Thymus (tissue), 11 donors: ENCODE data around the gene PDGFRB. TPM values are rescaled to one million over a fixed set of nuclear protein-coding genes. Genes with fewer than 3 reads are reported as not detected.

Experiments
- DNase-seq, 9 donors: peaks; one replicate each; pipeline ENCODE4 v3.0.0-alpha.2; 2013; ENCODE audit warnings: low spot score in 9 of 9, low read depth in 6 of 9, missing footprints in 1 of 9
- H3K27ac ChIP-seq, 2 donors: one replicate each; pipeline ENCODE4 v1.5.1; 2013; ENCODE audit warnings: control low read depth in 1 of 2, low read depth in 1 of 2, low read length in 1 of 2, mild to moderate bottlenecking in 1 of 2, moderate library complexity in 1 of 2
- H3K27me3 ChIP-seq, 2 donors: one replicate each; pipeline ENCODE4 v1.5.1; 2013; ENCODE audit warnings: low read length in 1 of 2; ENCODE audit not compliant: control insufficient read depth in 2 of 2, insufficient read depth in 1 of 2
- H3K36me3 ChIP-seq, 2 donors: one replicate each; pipeline ENCODE4 v1.5.1; 2013; ENCODE audit warnings: low read length in 1 of 2, mild to moderate bottlenecking in 1 of 2, moderate library complexity in 1 of 2; ENCODE audit not compliant: control insufficient read depth in 2 of 2, insufficient read depth in 2 of 2
- H3K4me1 ChIP-seq, 2 donors: one replicate each; pipeline ENCODE4 v1.5.1; 2013; ENCODE audit warnings: low read length in 2 of 2; ENCODE audit not compliant: control insufficient read depth in 2 of 2, insufficient read depth in 2 of 2
- H3K4me3 ChIP-seq, 2 donors: one replicate each; pipeline ENCODE4 v1.5.1; 2013; ENCODE audit warnings: low read length in 2 of 2, control low read depth in 1 of 2, mild to moderate bottlenecking in 1 of 2
- H3K9me3 ChIP-seq, 2 donors: one replicate each; pipeline ENCODE4 v1.5.1; 2013; ENCODE audit warnings: low read length in 1 of 2, mild to moderate bottlenecking in 1 of 2; ENCODE audit not compliant: control insufficient read depth in 2 of 2, insufficient read depth in 1 of 2
- WGBS: extraction: QIAGEN DNeasy Blood & Tissue Kit; methylation state at CpG from one replicate; pipeline ENCODE4 v1.1.7; 2013; 5-methylcytosine and 5-hydroxymethylcytosine counted together
- polyA plus RNA-seq: library from polyadenylated mRNA; stranded (reverse); fragments of 200-250 nt; gene quantifications from one replicate; pipeline ENCODE4 v1.2.3, GENCODE V29; 2013
- total RNA-seq: library from RNA; stranded (reverse); fragments of 120-200 nt; gene quantifications from one replicate; pipeline ENCODE4 v1.2.4, GENCODE V29; 2013
- donor health status: healthy.

The PDGFRB gene
- total and polyA plus RNA-seq, 2 donors: 6.0 to 8.6 TPM

GRCh38 chr5:150156027-150156368, 353 bp upstream of the PDGFRB start:
- H3K27me3 ChIP-seq: peaks cover 5 to 8% of the 10 kb centered on the region in 2 donors
- WGBS: 11% methylated on average over 9 of the region's 9 CpGs
- H3K27ac ChIP-seq: no peak overlapping the region
- DNase-seq: no peak
- H3K4me3 ChIP-seq: peak overlapping the region; percentile 29 to 48
- no peaks in the 10 kb centered on the region for H3K36me3 ChIP-seq
- H3K4me1 ChIP-seq: peaks cover 4 to 37% of the 10 kb centered on the region in 2 donors
- no peaks in the 10 kb centered on the region for H3K9me3 ChIP-seq

GRCh38 chr5:150154618-150155128, 972 bp downstream of the PDGFRB start:
- Histone ChIP-seq H3K27me3 (peaks cover 5 to 8% of the 10 kb centered on the region in 2 donors), H3K4me3 (peak overlapping the region in 1 of 2 donors; percentile 10), H3K27ac (no peak overlapping the region), H3K36me3 (no peaks in the 10 kb centered on the region), H3K4me1 (peaks cover 4 to 38% of the 10 kb centered on the region in 2 donors), H3K9me3 (no peaks in the 10 kb centered on the region)
- 94% methylated on average over 7 of the region's 7 CpGs for WGBS
- DNase-seq: no peak

- no peaks in the 10 kb centered on the region for H3K36me3 ChIP-seq
- WGBS: 80% methylated on average over 9 of the region's 9 CpGs
- peaks cover 4 to 39% of the 10 kb centered on the region in 2 donors for H3K4me1 ChIP-seq
- DNase-seq: peak in 2 of 9 donors; percentile 31 to 47
- no peaks in the 10 kb centered on the region for H3K9me3 ChIP-seq
- H3K27me3 ChIP-seq: peaks cover 5 to 8% of the 10 kb centered on the region in 2 donors
- peak overlapping the region in 1 of 2 donors; percentile 10 for H3K4me3 ChIP-seq
- H3K27ac ChIP-seq: no peak overlapping the region
These were observed 1.6 kb downstream of the PDGFRB start for GRCh38 chr5:150153957-150154617.

GRCh38 chr5:150153483-150153882, 2.2 kb downstream of the PDGFRB start:
- Histone ChIP-seq H3K36me3 (no peaks in the 10 kb centered on the region), H3K27ac (no peak overlapping the region), H3K9me3 (no peaks in the 10 kb centered on the region), H3K4me3 (no peak overlapping the region), H3K27me3 (peaks cover 5 to 8% of the 10 kb centered on the region in 2 donors), H3K4me1 (peaks cover 4 to 39% of the 10 kb centered on the region in 2 donors)
- no peak for DNase-seq
- 97% methylated on average over 2 of the region's 2 CpGs for WGBS

GRCh38 chr5:150152636-150153462, 2.8 kb downstream of the PDGFRB start:
- WGBS: 89% methylated on average over 12 of the region's 12 CpGs
- peaks cover 5 to 8% of the 10 kb centered on the region in 2 donors for H3K27me3 ChIP-seq
- DNase-seq: no peak
- H3K4me3 ChIP-seq: no peak overlapping the region
- no peak overlapping the region for H3K27ac ChIP-seq
- H3K36me3 ChIP-seq: no peaks in the 10 kb centered on the region
- no peaks in the 10 kb centered on the region for H3K9me3 ChIP-seq
- H3K4me1 ChIP-seq: peaks cover 4 to 39% of the 10 kb centered on the region in 2 donors

- H3K4me3 ChIP-seq: no peak overlapping the region
These were observed 6.0 kb downstream of the PDGFRB start for GRCh38 chr5:150149618-150150017.

GRCh38 chr5:150148117-150148927, 7.3 kb downstream of the PDGFRB start:
- 95% methylated on average over 11 of the region's 11 CpGs for WGBS
- peaks cover 0 to 27% of the 10 kb centered on the region in 2 donors for H3K4me1 ChIP-seq

More at GRCh38 chr5:150149618-150150017, 6.0 kb downstream of the PDGFRB start:
- Histone ChIP-seq H3K36me3 (no peaks in the 10 kb centered on the region), H3K4me1 (peaks cover 0 to 22% of the 10 kb centered on the region in 2 donors), H3K9me3 (no peaks in the 10 kb centered on the region), H3K27ac (no peak overlapping the region), H3K27me3 (no peaks in the 10 kb centered on the region)
- DNase-seq: peak in 1 of 9 donors; percentile 20

GRCh38 chr5:150147670-150148069, 8.0 kb downstream of the PDGFRB start:
- 97% methylated on average over 7 of the region's 7 CpGs for WGBS
- Histone ChIP-seq H3K4me1 (peaks cover 0 to 29% of the 10 kb centered on the region in 2 donors), H3K27ac (no peak overlapping the region), H3K27me3 (no peaks in the 10 kb centered on the region), H3K4me3 (no peak overlapping the region), H3K9me3 (no peaks in the 10 kb centered on the region), H3K36me3 (no peaks in the 10 kb centered on the region)
- no peak for DNase-seq

More at GRCh38 chr5:150148117-150148927, 7.3 kb downstream of the PDGFRB start:
- H3K27me3 ChIP-seq: no peaks in the 10 kb centered on the region
- H3K27ac ChIP-seq: no peak overlapping the region
- no peaks in the 10 kb centered on the region for H3K9me3 ChIP-seq
- H3K36me3 ChIP-seq: no peaks in the 10 kb centered on the region
- H3K4me3 ChIP-seq: no peak overlapping the region
- no peak for DNase-seq
